Bone marrow (tissue), 2 donors: ENCODE data around the gene CD300LG.
"Not testable (repeated sequence)": the region's sequence is repeated elsewhere in the genome, so short reads cannot be mapped to it uniquely, and the experiment has no call there.

Source experiments
- DNase-seq, 2 donors: peaks; one replicate each; lab custom pipeline; 2025; lab: John Stamatoyannopoulos, UW

Gene CD300LG

GRCh38 chr17:43846963-43847371, at the start of gene CD300LG:
TSS of gene CD300LG (plus strand) at chr17:43847176. CDS start at chr17:43847217, 41 bp downstream.
- DNase-seq: no peak

DNA sequence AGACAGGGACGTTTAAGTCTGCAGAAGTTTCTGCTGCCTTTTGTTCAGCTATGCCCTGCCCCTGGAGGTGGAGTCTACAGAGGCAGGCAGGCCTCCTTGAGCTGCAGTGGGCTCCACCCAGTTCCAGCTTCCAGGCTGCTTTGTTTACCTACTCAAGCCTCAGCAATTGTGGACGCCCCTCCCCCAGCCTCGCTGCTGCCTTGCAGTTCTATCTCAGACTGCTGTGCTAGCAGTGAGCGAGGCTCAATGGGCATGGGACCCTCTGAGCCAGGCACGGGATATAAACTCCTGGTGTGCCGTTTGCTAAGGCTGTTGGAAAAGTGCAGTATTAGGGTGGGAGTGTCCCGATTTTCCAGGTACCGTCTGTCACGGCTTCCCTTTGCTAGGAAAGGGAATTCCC, 49.0 kb upstream of the CD300LG start:
- not testable (repeated sequence) for DNase-seq

- no peak for DNase-seq
These were observed 47.9 kb upstream of the CD300LG start for GRCh38 chr17:43799047-43799446.

DNA sequence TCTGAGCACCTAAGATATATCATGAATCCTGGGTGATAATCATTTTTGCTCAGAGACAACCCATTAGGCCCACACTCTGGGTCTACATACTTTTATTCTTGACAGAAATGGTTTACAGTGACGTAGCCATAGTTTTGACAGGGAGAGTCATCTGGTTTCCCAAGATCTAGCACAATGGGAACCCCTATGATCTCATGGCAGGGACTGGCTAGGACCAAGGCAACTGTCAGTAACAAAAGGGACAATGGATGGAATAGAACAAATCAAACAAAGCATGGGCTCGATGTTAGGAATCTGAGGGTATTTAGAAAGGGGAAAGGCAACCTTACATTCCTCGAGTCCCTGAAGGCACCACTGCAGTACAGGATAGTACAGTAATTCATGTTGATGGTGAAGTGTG, 46.2 kb upstream of the CD300LG start:
- DNase-seq: no peak

DNA sequence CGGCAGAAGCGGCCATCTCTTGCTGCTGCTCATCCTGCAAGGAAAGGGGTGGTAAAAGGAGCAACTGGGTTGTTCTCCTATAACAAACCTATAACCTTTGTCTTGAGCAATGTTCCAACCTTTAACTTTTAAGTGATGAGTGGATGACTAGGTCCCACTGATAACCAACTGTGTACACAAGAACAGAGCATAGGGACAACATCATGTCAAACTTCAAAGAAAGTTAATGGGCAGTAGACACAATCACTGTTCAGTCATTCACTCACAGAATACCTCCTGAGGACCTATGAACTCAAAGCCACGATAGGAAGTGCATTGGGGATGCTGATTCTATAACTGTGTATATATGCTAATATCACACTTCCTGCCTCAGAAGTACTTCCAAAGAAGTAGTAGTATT, 45.1 kb upstream of the CD300LG start:
- DNase-seq: no peak

- no peak for DNase-seq
These were observed 43.2 kb upstream of the CD300LG start for GRCh38 chr17:43803758-43804157.

DNA sequence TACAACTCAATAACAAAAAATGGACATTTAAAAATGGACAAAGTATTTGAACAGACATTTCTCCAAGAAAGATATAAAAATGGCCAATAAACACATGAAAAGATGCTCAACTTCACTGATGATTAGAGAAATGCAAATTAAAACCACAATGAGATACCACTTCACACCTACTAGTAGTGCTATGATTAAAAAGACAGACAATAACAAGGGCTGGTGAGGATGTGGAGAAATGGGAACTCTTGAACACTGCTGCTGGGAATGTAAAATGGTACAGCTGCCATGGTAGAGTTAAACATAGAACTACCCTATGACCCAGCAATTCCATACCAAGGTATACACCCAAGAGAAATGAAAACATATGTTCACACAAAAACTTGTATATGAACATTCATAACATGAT, 41.9 kb upstream of the CD300LG start:
- DNase-seq: no peak

DNA sequence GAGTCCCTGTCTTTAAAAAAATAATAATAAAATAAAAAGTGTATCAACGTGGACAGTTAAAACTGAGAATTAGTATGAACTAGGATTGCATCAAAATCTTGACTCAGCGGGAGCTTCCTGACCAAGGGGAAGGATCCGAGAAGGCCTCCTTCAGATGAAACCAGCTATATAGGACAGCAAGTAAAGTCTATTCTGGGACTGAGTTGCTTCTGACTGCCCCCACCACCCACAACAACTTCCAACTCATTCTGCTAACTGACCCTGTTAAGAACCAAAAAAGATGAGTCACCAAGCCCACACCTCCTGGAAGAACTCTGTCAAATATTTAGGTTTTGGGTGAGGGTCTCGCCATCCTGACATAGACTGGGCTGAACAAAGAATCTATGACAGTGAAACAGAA, 38.9 kb upstream of the CD300LG start:
- DNase-seq: no peak

DNA sequence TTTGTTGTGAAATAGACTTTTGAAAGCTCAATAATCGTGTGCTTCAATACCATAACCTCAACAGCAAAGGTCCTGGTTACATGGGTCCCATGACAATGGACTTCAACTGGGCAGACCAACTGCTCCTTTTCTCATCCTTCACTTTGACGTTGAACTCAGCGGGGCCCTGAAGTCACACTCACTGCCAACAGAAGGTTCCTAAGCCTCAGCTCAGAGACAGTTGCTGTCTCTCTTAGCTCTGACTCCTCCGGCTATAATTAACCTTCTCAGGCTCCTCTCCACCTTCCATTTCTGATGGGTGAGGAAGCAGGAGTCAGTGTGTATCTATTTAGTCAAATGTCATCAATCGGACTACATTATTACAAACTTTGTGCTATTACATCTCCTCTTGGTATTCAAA, 37.9 kb upstream of the CD300LG start:
- DNase-seq: no peak

DNA sequence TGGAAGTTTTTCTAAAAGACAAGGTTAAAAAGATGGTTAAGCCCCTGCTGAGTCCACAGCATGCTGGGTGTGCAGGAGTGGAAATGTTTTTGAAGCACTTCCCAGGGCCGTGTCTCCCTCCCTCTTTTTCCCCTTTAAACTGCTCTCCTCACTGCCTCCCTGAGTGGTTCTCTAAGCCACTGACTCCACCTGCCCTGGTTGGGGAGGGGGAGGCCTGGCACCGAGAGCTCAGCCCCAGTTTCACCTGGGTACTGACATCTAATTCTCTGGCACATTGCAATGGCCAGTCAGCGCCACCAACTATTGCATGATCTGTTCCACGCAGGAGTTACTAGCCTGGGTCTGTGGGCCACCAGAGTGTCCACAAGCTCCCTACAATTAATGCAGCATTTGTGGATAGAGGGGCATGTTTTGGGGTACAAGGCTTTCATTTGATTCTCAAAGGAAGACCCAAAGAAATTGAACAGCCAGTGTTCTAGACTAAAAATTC, 36.7 kb upstream of the CD300LG start:
- no peak for DNase-seq

DNA sequence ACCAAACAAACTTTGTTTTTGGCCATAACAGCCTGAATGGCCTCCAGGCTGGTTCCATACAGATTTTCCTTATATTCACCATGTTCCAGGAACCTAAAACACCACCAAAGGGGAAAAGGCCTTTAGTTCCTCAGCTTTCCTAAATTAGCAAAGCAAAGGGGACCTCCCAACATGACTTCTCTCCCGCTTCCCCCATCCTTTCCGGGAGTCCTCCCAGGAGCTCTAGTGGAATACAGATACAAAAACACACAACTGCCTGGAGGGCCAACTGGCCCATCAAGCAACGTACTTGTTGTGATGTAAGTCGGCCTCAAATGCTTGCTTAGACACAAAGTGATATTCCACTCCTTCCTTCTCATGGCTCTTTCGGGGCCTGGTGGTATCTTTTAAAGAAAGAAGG, 36.2 kb upstream of the CD300LG start:
- no peak for DNase-seq

- DNase-seq: no peak
These were observed 34.3 kb upstream of the CD300LG start for GRCh38 chr17:43812396-43813265.

- DNase-seq: no peak
These were observed 33.6 kb upstream of the CD300LG start for GRCh38 chr17:43813386-43813785.

GRCh38 chr17:43814026-43814425, 33.0 kb upstream of the CD300LG start:
- DNase-seq: no peak

- no peak for DNase-seq
These were observed 32.3 kb upstream of the CD300LG start for GRCh38 chr17:43814714-43815113.

- DNase-seq: no peak
These were observed 30.3 kb upstream of the CD300LG start for GRCh38 chr17:43816336-43817320.

DNA sequence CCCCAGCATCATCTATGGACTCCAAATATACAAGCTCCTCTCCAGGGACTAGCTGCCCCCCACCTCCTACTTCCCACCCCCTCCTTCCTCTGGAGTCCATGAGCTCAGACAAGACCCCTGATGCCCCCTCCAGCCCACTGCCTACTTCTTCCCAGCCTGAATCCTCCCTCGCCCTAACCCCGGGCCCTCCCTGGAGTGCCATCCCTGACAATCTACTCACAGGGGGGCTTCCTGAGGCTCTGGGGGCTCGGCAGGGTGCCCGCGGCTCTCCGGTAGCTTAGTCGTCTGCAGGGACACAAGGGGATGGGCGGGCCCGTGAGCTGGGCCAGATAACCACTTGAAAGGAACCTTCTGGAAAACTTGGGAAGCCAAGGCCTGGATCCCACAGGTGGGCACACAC, 29.1 kb upstream of the CD300LG start:
- DNase-seq: no peak

DNA sequence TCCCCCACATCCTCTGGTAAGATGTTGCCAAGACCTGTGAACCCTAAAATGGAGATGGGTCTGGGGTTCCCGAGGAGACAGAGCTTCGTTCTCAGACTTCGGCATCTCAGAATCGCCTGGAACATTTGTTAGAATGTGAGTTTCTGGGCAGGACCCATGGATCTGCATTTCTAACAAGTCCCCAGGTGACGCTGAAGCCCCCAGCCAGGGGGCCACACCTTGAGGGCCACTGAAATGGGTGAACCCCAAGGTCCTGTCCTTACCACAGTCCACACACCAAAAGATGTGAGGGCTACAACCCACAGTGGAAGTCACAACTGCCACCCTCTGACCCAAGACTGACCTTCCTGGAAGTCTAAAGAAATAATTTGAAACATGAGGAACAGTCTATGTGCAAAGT, 28.0 kb upstream of the CD300LG start:
- DNase-seq: no peak

DNA sequence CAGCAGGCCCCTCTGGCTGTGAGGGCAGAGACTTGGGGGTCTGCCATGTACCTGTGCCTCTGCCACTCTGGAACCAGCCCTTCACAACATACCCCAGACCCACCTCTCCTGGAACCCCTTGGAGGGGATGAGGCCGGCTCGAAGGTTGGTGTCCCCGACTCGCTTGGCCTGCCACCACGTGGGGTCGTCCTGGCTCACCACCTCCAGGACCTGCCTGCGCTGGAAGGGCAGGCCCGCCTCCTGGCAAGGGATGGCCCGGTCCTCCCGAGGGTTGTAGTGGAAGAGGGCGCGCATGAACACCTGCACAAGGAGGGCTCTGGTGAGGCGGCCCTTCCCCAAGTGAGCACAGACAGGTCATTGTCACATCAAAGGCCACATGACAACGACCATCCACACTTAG, 26.2 kb upstream of the CD300LG start:
- DNase-seq: no peak

DNA sequence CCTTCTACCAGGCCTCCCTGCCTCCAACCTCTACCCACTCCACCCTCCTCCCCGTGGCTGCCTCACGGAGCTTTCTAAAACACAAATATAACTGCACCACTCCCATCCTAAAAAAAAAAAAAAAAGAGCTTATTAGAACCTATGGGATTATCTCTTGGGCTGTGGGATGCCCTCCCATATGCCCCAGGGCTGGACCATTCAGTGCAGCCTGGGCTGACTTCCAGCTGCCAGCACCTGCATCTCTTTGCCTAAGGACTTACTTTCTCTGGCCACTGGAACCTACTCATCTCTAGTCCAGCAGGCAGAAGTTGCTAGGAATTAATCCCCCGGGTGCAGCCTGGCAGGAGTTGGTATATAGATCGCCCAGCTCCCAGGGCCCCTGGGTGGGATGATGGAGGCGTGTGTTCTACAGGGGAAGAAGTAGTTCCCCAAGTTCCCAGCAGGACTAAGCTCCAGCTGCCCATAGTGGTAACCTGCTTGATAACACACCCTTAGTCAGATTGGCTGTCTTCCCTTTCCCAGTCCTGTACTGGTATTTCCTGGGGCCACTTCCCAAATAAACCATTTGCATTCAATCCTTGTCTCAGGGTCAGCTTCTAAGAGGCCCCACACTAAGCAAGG, 24.3 kb upstream of the CD300LG start:
- DNase-seq: no peak

GRCh38 chr17:43823350-43824084, 23.5 kb upstream of the CD300LG start:
- no peak for DNase-seq

DNA sequence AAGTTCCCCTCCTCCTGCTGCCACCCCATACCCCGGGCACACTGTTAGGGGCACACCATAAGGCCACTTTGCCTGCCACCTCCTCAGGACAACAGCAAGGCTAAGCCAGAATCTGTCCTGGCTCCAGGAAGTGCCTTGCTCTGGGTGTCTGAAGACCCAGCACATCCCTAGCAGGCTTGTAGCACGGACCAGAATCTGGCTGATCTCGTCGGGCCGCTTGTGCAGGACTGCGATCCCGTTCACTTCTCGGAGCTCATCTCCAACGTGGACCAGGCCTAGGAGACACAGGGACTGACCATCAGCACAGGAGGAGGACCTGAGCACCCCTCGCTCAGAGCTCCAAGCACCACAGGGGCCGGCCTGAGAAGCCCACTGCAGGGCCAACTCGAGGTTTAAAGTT, 21.4 kb upstream of the CD300LG start:
- no peak for DNase-seq
